ENCODE data around the gene PSMC1.

PSMC1 gene

GRCh38 chr14:90305176-90305601 lies 48.8 kb downstream of the PSMC1 start:
- no peak for TF ChIP-seq CTCF (conservative IDR thresholded peaks at IDR 0.05; ENCODE audit: low read depth)
- CTCF ChIA-PET, result no interaction called here
- POLR2A ChIA-PET (ENCODE audit: low non-redundant PET), result no interaction called here
- DNase-seq (ENCODE audit: low spot score), result no peak
- H3K27ac ChIP-seq, result no peak overlapping the region

- H3K27ac ChIP-seq, result no peak overlapping the region
- ChIA-PET POLR2A (ENCODE audit: low non-redundant PET) (no interaction called here), CTCF (interaction anchor here (0.6 kb wide), 1 partner anchor 16 kb away, joined by 3 read pairs; no protein-coding TSS in a partner anchor)
- DNase-seq (ENCODE audit: low spot score), result no peak
- no peak for TF ChIP-seq CTCF (conservative IDR thresholded peaks at IDR 0.05; ENCODE audit: low read depth)
These were observed 52.2 kb downstream of the PSMC1 start for GRCh38 chr14:90308561-90308960.

GRCh38 chr14:90317286-90317685 lies 60.9 kb downstream of the PSMC1 start:
- TF ChIP-seq CTCF (conservative IDR thresholded peaks at IDR 0.05; ENCODE audit: low read depth), result no peak
- ChIA-PET CTCF (no interaction called here), POLR2A (ENCODE audit: low non-redundant PET) (interaction anchor here (0.6 kb wide), 1 partner anchor 393 kb away, joined by 9 read pairs; no protein-coding TSS in a partner anchor)
- DNase-seq (ENCODE audit: low spot score), result no peak
- H3K27ac ChIP-seq, result no peak overlapping the region

- TF ChIP-seq CTCF (conservative IDR thresholded peaks at IDR 0.05; ENCODE audit: low read depth), result no peak
- no peak overlapping the region for H3K27ac ChIP-seq
- ChIA-PET CTCF (no interaction called here), POLR2A (ENCODE audit: low non-redundant PET) (interaction anchor here (0.6 kb wide), 1 partner anchor 392 kb away, joined by 9 read pairs; no protein-coding TSS in a partner anchor)
- DNase-seq (ENCODE audit: low spot score), result no peak
These were observed 61.7 kb downstream of the PSMC1 start for GRCh38 chr14:90318016-90318415.

- POLR2A ChIA-PET (ENCODE audit: low non-redundant PET), result no interaction called here
- no peak for TF ChIP-seq CTCF (conservative IDR thresholded peaks at IDR 0.05; ENCODE audit: low read depth)
- DNase-seq (ENCODE audit: low spot score), result no peak
- H3K27ac ChIP-seq, result no peak overlapping the region
- CTCF ChIA-PET, result no interaction called here
These were observed 62.8 kb downstream of the PSMC1 start for GRCh38 chr14:90319173-90319572.

- no peak overlapping the region for H3K27ac ChIP-seq
- CTCF ChIA-PET, result interaction anchor here (1.0 kb wide), 1 partner anchor 38 kb away, joined by 3 read pairs; no protein-coding TSS in a partner anchor
- POLR2A ChIA-PET (ENCODE audit: low non-redundant PET), result no interaction called here
- TF ChIP-seq CTCF (conservative IDR thresholded peaks at IDR 0.05; ENCODE audit: low read depth), result no peak
- no peak for DNase-seq (ENCODE audit: low spot score)
These were observed 63.5 kb downstream of the PSMC1 start for GRCh38 chr14:90319634-90320541.
